Activated CD4-positive, CD25-positive, alpha-beta regulatory T cell treated with anti-CD3 and anti-CD28 coated beads, Interleukin-2, amount 50 U/mL, for 16 hours (primary cell): ENCODE results near the gene ZNF451.

Source experiments
- DNase-seq: peaks from one replicate; pipeline ENCODE4 v3.0.0-alpha.2; 2020; ENCODE audit warnings: low read depth, low spot score

ZNF451 gene

GRCh38 chr6:57094689-57095088 lies 4.7 kb downstream of the ZNF451 start:
- DNase-seq: no peak

- no peak for DNase-seq
Observed at GRCh38 chr6:57097596-57097995, 7.6 kb downstream of the ZNF451 start.

- DNase-seq: no peak
Observed at GRCh38 chr6:57102976-57103375, 13.0 kb downstream of the ZNF451 start.

GRCh38 chr6:57104336-57104735 lies 14.3 kb downstream of the ZNF451 start:
- DNase-seq: no peak

- DNase-seq: no peak
Observed at GRCh38 chr6:57106990-57107389, 17.0 kb downstream of the ZNF451 start.

GRCh38 chr6:57108691-57109090 lies 18.7 kb downstream of the ZNF451 start:
- DNase-seq: no peak

GRCh38 chr6:57109880-57110279 lies 19.9 kb downstream of the ZNF451 start:
- DNase-seq: no peak

- no peak for DNase-seq
Observed at GRCh38 chr6:57113105-57113504, 23.1 kb downstream of the ZNF451 start.

GRCh38 chr6:57116776-57117175 lies 26.8 kb downstream of the ZNF451 start:
- DNase-seq: no peak

- no peak for DNase-seq
Observed at GRCh38 chr6:57117796-57118195, 27.8 kb downstream of the ZNF451 start.

GRCh38 chr6:57123111-57123510 lies 33.1 kb downstream of the ZNF451 start:
- no peak for DNase-seq

- DNase-seq: no peak
Observed at GRCh38 chr6:57127763-57128162, 37.8 kb downstream of the ZNF451 start.

GRCh38 chr6:57130661-57131177 lies 40.7 kb downstream of the ZNF451 start:
- DNase-seq: no peak

- DNase-seq: no peak
Observed at GRCh38 chr6:57134954-57135353, 45.0 kb downstream of the ZNF451 start.

GRCh38 chr6:57135885-57136284 lies 45.9 kb downstream of the ZNF451 start:
- DNase-seq: no peak

- no peak for DNase-seq
Observed at GRCh38 chr6:57137350-57137749, 47.4 kb downstream of the ZNF451 start.

GRCh38 chr6:57138026-57138425 lies 48.0 kb downstream of the ZNF451 start:
- no peak for DNase-seq

- no peak for DNase-seq
Observed at GRCh38 chr6:57141451-57142177, 51.6 kb downstream of the ZNF451 start.

- no peak for DNase-seq
Observed at GRCh38 chr6:57142178-57142525, 52.2 kb downstream of the ZNF451 start.

GRCh38 chr6:57143690-57144089 lies 53.7 kb downstream of the ZNF451 start:
- DNase-seq: no peak

- DNase-seq: no peak
Observed at GRCh38 chr6:57147401-57147800, 57.4 kb downstream of the ZNF451 start.

GRCh38 chr6:57147955-57148858 lies 58.2 kb downstream of the ZNF451 start:
- no peak for DNase-seq

GRCh38 chr6:57158658-57159057 lies 68.7 kb downstream of the ZNF451 start:
- DNase-seq: no peak
